Ascending aorta (tissue), 2 donors: ENCODE measurements around the gene LINC00237. TPM values are rescaled to one million over a fixed set of nuclear protein-coding genes. Genes with fewer than 3 reads are reported as not detected.

Experiments
- DNase-seq, 2 donors: peaks; one replicate each; pipeline ENCODE4 v3.0.0-alpha.2; 2019; ENCODE audit warnings: low spot score in 2 of 2
- H3K27ac ChIP-seq, 2 donors: fragments of 200-600 bp; sonication (generic); one replicate each; pipeline ENCODE4 v1.5.1; 2016 to 2017; ENCODE audit warnings: mild to moderate bottlenecking in 1 of 2
- H3K27me3 ChIP-seq: fragments of 200-600 bp; sonication (generic); one replicate; pipeline ENCODE4 v1.5.1; 2017
- H3K36me3 ChIP-seq, 2 donors: fragments of 200-600 bp; sonication (generic); one replicate each; pipeline ENCODE4 v1.5.1; 2016
- H3K4me1 ChIP-seq, 2 donors: fragments of 200-600 bp; sonication (generic); one replicate each; pipeline ENCODE4 v1.5.1; 2016 to 2017; ENCODE audit warnings: mild to moderate bottlenecking in 1 of 2
- H3K4me3 ChIP-seq, 2 donors: fragments of 200-600 bp; sonication (generic); one replicate each; pipeline ENCODE4 v1.5.1; 2016 to 2017; ENCODE audit warnings: mild to moderate bottlenecking in 1 of 2
- H3K9me3 ChIP-seq, 2 donors: fragments of 200-600 bp; sonication (generic); one replicate each; pipeline ENCODE4 v1.5.1; 2016
- CTCF ChIP-seq, 3 experiments: fragments of 200-600 bp in 2 of 3; fragments of 450-650 bp in 1 of 3; sonication (generic) in 2 of 3; IDR thresholded peaks; one replicate each; pipeline ENCODE4 v1.5.1; 2016 to 2019; ENCODE audit warnings: antibody characterized with exemption in 3 of 3, mild to moderate bottlenecking in 1 of 3, moderate library complexity in 1 of 3
- intact Hi-C: fragments of 100-400 bp; cut with DNase I; formaldehyde crosslinking; loops from one replicate; pipeline ENCODE4 v1.15.1; 2023
- total RNA-seq: library from RNA; depleted of rRNA; stranded (reverse); fragments of >200 nt; gene quantifications from one replicate; pipeline ENCODE4 v1.1.0, GENCODE V29; 2016

The LINC00237 gene
- total RNA-seq, 1 donor from 2014 or later, result not detected

GRCh38 chr20:21083825-21084325, 22.3 kb downstream of the LINC00237 start:
- Histone ChIP-seq H3K27me3 (no peaks in the 10 kb centered on the region), H3K4me3 (no peak overlapping the region), H3K36me3 (no peaks in the 10 kb centered on the region), H3K27ac (no peak overlapping the region), H3K9me3 (no peaks in the 10 kb centered on the region), H3K4me1 (no peaks in the 10 kb centered on the region)
- intact Hi-C loops, result no loop called here
- DNase-seq, result no peak
- TF ChIP-seq CTCF (IDR thresholded peaks at IDR 0.05), result no peak

- Histone ChIP-seq H3K9me3 (no peaks in the 10 kb centered on the region), H3K27me3 (no peaks in the 10 kb centered on the region), H3K27ac (no peak overlapping the region), H3K4me3 (no peak overlapping the region), H3K36me3 (no peaks in the 10 kb centered on the region), H3K4me1 (no peaks in the 10 kb centered on the region)
- intact Hi-C loops, result no loop called here
- no peak for DNase-seq
- no peak for TF ChIP-seq CTCF (IDR thresholded peaks at IDR 0.05)
Observed at GRCh38 chr20:21082584-21082983, 23.6 kb downstream of the LINC00237 start.

GRCh38 chr20:21077809-21078345, 28.3 kb downstream of the LINC00237 start:
- H3K36me3 ChIP-seq, result no peaks in the 10 kb centered on the region

GRCh38 chr20:21076073-21076472, 30.1 kb downstream of the LINC00237 start:
- no peak for DNase-seq
- H3K27me3 ChIP-seq, result no peaks in the 10 kb centered on the region
- no peaks in the 10 kb centered on the region for H3K36me3 ChIP-seq
- H3K27ac ChIP-seq, result no peak overlapping the region
- H3K4me1 ChIP-seq, result no peaks in the 10 kb centered on the region
- no peak for TF ChIP-seq CTCF (IDR thresholded peaks at IDR 0.05)
- no peak overlapping the region for H3K4me3 ChIP-seq
- H3K9me3 ChIP-seq, result no peaks in the 10 kb centered on the region
- intact Hi-C loops, result no loop called here

More at GRCh38 chr20:21077809-21078345, 28.3 kb downstream of the LINC00237 start:
- intact Hi-C loops, result no loop called here
- no peak for TF ChIP-seq CTCF (IDR thresholded peaks at IDR 0.05)
- no peak for DNase-seq
- H3K27me3 ChIP-seq, result no peaks in the 10 kb centered on the region
- no peaks in the 10 kb centered on the region for H3K4me1 ChIP-seq
- H3K27ac ChIP-seq, result no peak overlapping the region
- no peaks in the 10 kb centered on the region for H3K9me3 ChIP-seq
- H3K4me3 ChIP-seq, result no peak overlapping the region

- H3K4me1 ChIP-seq, result no peaks in the 10 kb centered on the region
- H3K27me3 ChIP-seq, result no peaks in the 10 kb centered on the region
- intact Hi-C loops, result no loop called here
- no peak for DNase-seq
- TF ChIP-seq CTCF (IDR thresholded peaks at IDR 0.05), result no peak
- no peak overlapping the region for H3K4me3 ChIP-seq
- no peak overlapping the region for H3K27ac ChIP-seq
- no peaks in the 10 kb centered on the region for H3K9me3 ChIP-seq
- H3K36me3 ChIP-seq, result no peaks in the 10 kb centered on the region
Observed at GRCh38 chr20:21075471-21075870, 30.7 kb downstream of the LINC00237 start.
